HG02571 (cell line): ENCODE results near the gene SPG7.

Experiments
- ATAC-seq: cut with Tn5 transposase; IDR thresholded peaks from one replicate; pipeline ENCODE4 v1.9.1; 2021; ENCODE audit warnings: mild to moderate bottlenecking, moderate library complexity; ENCODE audit not compliant: unreplicated experiment

Gene SPG7

DNA sequence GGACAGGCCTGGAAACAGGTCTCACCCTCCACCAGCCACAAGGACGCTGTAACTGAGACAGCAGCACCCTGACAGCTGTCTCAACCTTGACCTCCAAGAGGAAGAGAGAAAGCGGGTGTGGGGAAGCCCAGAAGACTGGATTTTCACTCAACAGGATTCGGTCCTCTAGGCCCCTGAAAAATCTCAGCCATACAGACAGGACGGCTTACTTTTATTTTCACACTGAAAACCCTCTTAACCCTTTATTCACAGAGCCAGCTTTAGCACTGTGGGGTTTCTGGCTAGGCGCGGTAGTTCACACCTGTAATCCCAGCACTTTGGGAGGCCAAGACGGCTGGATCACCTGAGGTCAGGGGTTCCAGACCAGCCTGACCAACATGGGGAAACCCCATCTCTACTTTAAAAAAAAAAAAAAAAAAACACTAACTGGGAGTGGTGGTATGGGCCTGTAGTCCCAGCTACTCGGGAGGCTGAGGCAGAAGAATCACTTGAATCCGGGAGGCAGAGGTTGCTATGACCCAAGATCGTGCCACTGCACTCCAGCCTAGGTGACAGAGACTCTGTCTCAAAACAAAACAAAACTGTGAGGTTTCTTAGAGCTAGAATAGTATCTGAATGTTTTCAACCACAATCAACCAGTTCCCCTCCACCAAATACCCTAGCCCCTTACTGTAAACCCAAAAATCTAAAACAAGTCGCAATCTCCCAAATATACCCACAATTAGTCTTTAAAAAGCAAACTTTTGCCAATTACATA is 23.1 kb upstream of the SPG7 start:
- ATAC-seq, result no peak

DNA sequence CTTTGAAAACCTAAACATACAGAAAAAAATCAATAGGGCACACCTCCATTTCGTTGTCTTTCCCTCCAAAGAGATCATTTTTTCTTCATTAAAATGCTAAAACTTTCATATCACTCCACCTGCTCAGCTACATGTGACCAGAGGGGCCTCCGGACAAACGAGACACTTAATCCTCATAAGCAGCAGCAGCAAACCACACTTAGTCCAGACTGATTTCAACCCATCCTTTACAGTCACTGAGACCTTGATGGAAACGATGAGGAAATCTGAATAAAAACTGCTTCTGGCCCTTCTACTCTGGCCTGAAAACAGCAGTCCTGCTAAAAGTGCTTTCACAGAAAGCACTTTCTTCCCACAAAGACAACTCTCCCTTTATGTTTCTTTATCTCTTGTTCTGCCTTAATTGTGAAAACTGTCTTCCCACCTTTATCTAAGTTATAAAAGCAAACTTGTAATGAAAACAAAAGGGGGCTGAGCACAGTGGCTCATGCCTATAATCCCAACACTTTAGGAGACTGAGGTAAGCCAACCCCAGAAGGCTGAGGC is 22.4 kb upstream of the SPG7 start:
- ATAC-seq, result no peak

DNA sequence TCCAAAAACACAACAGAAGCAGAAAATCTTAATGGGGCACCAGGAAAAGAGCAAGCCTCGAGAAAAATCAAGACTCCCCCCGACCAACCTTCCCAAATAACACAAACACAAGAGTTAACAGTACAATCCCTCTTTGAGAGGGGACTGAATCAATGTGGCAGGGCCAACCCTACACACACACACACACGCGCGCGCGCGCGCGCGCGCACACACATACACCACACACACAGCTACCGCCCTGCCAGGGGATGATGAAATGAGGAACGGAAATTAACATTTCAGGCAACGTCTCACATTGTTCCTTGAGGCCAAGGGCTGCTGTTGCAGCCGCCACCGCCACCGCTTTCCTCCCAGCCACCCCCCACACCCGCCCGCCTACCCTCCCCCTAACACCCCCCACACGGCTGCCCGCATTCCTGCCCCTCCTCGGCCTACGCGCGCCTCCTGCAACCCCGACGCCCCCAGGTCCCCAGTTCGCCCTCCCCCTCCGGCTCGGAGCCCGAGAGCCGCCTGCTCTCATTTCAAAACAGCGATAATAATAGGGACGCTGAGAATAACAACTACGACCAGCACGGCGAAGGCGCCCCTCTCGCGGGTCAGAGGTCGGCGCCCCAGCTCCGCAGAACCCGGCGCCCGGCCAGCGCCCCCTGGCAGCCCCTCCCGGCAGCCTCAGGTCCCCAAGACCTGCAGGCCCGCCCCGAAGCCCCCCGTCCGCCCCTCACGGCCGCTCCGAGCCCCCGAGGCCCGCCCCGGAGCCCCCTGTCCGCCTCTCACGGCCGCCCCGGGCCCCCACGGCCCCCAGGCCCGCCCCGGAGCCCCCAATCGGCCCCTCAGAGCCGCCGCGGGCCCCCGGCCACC is 18.9 kb upstream of the SPG7 start:
- peak; percentile 22 for ATAC-seq

DNA sequence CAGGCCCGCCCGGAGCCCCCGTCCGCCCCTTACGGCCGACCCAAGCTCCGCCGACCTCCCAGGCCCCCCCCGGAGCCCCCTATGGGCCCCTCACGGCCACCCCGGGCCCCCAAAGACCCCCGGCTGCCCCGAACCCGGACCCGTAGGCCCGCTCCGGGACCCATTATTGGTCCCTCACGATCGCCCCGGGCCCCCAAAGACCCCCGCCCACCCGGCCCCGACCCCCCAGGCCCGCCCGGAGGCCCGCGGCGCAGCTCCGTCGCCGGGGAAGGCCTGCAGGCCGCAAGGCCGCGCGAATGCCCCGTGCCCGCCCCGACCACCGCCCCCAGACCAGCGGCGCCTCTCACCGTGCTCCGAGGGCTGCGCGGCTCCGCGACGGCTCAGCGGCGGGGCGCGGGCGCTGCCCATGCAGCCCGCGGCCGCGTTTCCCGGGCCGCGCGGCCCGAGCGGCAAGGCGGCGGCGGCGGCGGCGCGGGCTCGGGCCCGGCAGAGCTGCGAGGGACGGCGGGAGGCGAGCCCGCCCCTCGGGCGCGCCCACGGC is 18.2 kb upstream of the SPG7 start:
- ATAC-seq, result no peak

DNA sequence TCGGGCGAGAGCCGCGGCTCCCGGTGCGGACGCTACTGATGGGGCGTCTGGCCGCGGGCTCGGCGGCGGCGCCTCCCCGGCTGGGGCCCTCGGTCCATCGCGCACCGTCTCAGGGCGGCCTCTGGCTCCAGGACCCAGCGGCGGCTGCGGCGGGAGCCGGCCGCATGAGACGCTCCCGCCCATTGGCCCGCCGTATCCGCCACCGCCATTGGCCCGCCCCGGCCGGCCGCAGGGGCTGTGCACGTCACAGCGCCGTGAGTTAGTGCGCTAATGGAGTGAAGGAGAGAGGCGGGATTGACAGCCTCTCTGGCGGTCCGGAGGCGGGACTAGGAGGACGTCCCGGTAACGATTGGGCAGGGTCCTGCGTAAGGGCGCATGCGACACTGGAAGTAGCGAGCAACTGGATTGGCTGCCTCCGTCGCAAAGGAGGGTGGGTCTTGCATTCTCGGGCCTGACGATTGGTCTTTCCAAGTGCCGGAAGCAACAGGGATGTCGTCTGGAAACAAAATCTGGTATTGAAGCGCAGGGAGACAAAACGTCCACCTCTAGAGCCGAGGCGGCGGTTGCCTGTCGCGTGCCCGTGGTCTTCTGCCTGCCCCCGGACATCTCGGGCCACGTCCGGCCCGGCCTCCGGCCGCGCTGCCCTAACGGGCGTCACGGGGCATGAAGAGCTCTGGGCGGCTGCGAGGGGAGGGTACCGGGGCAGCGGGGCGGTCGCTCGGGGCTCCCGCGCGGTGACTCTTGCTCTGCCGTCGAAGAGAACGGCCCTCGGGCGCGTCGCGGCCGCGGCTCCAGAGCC is 17.6 kb upstream of the SPG7 start, which contains the start of gene ANKRD11:
Gene ANKRD11, minus strand, starts transcription at position 123 of the 799 bp plus-strand sequence. CDS start 173,542 bp downstream, outside the sequence.
- ATAC-seq, result peak; percentile 83

DNA sequence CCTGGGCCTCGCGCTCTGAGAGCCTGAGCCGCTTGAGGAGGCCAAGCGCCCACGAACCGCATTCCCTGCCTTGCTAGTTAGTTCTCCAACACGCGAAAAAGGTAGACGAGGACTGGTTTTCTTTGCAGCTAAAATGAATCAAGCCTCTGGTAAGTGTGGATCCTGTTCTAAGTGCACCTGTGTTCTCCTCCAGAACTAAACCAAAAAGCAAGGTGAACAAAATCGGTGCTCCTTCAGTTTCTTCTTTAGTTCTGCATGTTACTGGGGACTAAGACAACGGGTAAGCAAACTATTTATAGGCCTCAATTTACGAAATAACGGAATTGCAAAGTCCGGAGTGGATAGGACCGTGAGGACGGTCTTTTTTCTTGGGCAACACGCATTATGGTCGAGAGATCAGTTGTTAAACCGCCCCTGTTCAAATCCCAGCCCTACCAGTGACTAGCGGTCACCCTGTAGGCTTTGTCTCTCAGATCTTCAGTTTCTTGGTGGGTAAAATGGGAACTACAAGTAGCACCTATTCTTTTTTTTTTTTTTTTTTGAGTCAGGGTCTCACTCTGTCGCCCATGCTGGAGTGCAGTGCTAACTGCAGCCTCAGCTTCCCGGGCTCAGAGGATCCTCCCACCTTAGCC is 16.8 kb upstream of the SPG7 start:
- no peak for ATAC-seq

DNA sequence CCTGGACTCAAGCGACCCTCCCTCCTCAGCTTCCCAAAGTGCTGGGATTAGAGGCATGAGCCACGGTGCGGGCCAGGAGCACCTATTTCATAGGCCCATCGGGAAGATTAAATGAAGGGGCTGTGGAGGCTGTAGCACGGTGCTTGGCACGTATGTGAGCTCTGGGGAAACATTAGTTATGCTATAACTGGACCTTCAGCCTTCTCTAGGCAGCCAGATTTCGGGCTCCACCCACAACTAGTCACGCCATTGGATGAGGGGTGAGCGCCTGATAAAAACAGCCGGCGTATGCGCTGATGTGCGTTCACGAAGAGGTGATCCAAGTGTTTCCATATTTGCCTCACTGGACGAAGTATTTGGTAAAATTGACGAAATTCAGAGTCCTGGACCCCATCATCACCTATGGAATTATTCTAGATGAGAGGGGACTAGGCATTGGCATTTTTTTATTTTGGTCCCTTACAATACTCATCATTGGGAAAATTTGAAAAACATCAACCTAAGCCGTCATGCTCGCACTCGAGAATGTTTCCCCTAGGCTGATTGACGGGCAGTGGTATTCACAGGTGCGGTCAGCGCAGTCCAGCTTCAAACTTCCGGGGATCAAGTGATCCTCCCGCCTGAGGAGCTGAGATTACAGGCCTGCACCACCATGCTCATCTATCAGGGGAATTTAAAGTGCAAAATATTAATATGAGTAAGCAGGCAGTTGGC is 16.1 kb upstream of the SPG7 start:
- ATAC-seq, result no peak

DNA sequence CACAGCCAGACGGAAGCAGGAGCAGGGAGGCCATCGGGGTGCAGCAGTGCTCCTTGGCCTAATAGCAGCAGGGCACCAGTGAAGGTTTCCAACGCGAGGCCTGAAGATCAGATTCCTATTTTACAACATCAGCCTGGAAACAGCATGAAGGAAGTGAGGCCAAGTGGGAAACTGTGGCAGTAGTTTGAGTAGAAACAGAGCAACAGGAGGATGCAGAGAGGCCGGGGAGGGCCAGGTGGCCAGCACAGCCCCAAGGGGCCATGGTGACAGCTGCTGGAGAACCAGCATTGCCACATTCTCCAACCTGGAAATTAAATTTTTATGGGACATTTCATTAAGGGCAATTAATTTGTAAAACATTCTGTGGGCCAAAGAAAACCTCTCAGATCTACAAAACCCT is 14.4 kb upstream of the SPG7 start:
- ATAC-seq, result no peak

DNA sequence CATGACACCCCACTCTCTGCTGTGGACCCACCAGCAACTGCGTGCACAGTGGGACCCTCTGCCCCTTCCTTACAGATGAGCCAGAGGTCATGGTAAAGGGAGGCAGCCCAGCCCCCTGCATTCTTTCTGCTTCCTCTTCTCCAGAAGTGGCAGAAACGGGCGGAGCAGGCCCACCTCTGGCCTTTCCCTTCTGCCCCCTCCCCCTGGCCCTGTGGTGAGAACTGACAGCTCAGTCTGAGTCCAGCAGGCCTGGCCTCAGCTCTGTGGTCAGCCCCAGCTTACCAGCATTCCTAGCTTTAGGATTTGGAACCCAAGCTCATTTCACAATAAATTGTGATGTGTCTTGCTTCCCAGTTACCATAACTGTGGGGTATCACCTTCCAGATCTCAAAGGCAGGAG is 13.1 kb upstream of the SPG7 start:
- ATAC-seq, result no peak

DNA sequence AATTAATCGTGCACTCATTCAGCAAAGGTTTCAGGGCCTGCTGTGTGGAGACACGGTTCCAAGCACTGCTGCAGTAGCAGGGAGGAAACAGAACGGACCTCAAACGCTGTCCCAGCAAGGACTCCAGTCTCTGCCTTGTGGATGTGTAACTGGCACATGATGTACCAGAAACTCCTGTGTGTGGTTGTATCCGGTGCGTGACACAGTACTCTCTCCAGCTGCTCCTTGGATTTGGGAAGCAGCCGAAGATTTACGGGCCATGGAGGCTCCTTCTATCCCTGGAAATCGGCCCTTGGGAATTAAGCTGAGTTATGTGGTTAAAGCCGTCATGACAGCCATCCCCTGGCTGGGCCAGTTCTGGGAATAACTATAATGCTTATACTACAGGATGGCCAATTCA is 9.4 kb upstream of the SPG7 start:
- ATAC-seq, result no peak

DNA sequence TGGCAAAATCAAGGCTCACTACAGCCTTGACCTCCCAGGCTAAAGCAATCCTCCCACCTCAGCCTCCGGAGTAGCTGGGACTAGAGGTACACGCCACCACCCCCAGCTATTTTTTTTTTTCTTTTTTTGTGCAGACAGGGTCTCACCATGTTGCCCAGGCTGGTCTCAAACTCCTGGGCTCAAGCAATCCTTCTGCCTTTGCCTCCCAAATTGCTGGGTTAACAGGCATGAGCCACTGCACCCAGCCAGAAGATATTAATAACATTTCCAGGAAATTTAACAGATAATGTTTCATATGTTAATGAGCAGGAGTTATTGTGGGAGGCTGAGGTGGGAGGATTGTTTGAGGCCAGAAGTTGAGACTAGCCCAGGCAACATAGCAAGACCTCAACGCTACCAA is 8.4 kb upstream of the SPG7 start:
- no peak for ATAC-seq

DNA sequence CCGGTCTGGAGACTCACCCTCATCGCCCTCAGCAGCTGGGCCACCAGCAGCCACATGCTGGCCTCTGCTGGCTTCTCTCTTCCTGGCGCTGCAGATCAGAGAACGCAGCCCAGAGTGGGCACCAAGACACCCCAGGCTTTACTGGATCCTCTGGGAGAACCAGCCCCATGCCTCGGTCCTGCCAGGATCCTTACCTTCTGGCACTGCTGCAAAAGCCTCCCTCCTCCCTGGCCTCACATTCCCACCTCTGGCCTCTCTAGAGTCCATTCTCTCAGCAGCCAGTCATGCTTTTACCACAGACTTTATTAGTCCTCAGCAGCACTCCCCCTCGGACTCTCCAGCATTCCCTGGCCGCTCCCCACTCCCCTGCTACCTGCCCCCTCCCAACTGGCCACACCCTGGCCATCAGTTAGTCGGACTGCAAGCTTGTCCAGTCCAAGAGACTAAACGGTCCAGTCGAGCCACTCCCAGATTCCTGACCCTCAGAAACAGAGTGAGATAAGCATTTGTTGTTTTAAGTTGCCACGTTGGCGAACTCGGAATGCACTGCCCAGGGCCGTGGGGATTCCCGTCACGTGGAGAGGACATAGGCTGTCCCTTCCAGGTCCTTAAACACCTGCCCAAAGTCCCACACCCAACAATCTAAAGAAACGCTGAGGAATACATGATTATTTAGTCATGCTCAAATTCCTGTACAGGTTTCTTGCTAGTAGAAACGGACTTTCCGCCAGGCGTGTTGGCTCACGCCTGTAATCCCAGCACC is 5.9 kb upstream of the SPG7 start:
- ATAC-seq, result no peak

DNA sequence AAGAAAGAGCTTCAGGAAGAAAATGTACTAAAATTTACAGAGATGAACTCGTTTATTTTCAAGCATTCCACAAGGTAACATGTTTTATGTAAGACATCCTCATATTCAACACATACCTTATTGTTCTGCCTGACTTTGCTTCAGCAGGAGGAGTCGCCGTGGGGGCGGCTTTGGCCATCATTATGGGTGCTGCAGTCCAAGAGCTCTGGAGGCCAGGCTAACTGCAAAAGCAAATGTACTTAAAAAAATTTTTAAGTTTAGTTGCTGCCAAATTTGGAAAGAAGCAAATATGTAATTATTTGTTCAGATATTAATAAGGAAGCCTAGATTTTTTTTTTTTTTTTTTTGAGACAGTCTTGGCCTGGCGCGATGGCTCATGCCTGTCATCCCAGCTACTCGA is 4.1 kb upstream of the SPG7 start:
- ATAC-seq, result no peak

DNA sequence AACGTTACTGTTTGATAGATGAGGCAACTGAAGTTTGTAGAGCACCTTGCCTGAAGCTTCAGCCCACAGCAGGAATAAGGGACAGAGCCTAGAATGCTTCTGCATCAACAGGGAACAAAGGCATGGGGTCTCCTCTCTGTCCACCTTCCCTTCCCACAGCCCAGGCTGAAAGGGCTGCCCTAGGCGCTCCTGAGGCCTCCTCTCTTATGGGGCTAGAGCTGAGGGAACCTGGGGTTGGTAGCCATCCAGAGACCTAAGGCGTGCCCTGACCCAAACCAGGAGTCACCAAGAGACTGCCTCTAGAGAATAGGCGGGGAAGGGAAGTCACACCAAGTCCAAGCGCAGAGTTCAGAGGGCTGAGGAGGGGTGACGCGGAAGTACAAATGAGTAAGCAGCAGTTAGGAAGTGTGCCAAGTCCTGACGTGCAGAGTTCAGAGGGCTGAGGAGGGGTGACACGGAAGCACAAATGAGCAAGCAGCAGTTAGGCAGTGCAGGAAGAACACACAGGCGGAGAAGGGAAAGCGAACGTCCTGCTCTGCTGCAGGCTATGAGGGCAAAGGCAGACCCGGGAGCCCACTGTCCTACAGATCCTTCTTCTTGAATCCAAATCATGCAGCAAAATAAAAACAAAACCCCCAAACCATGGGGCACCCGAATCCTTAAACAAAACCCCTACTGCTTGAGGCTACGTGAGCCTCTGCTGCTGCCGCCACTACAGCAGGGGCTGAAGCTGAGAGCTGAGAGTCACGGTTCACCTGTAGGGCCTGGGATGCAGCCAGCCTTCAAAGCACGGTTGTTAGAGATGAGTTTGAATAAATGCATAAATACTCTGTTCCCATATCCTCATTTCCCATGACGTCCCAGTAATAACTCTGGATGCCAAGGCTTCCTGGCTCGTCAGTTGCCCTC is 2.7 kb upstream of the SPG7 start:
- ATAC-seq, result no peak

DNA sequence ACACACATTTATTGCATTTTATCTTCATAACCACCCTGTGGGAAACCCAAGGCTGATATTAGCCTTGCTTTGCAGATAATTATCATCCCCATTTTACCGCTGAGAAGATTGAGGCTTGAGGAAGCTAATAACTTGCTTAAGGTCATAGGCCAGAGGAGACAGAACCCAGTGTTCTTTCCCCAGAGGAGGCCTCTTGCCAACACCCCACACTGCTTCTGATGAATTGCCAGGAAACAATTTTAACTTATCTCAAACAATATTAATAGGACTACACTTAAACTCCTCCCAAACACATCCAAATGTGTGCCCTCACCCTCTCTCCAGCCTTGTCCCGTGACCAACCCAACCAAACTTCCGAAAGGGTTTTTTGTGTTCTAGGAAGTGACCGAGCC is 2.1 kb upstream of the SPG7 start:
- no peak for ATAC-seq

DNA sequence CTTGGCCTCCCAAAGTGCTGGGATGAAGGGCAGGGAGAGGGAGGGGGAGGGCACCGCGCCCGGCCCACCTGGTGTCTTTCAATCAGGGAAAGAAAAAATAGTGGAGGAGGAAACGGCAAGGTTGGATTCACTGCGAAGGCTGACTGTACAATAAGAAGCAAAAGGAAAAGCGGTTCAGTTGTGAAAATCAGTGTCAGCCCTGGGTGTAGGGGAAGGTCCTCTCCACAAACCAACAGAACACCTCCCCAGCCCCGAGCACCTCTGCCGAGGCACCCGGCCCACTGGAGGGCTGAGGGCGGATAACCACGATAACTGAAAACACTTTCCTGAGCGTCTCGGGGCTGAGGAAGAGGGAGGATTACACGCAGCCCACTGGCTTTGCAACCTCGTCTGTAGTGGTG is 1.4 kb upstream of the SPG7 start:
- no peak for ATAC-seq

DNA sequence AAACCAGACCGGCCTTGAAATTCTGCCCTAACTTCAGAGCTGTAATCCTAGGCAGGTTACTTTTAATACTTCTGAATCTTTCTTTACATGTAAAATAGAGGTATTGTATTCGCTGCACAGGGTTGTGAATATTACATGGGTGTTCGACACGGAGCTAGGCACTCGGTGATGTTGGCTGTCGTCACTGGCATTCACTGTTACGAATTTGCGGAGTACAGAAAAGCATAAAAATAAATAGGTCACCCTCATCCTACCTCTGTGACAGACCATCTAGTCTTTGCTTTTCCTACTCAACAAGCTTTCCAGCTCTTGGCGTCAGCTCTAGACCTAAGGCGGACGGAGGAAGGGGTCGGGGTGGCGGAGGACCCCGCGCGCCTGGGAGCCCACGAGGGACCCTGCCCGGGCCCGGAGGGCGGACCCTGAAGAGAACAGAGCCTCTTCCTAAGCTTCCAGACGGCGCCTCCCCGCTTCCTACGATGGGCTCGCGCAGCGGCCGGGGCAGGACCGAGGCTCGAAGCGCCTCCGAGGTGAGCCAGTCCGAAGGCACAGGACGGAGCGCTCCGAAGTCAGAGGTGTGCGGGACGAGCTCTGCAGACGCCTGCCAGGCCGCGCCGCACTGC is 879 bp upstream of the SPG7 start:
- no peak for ATAC-seq

DNA sequence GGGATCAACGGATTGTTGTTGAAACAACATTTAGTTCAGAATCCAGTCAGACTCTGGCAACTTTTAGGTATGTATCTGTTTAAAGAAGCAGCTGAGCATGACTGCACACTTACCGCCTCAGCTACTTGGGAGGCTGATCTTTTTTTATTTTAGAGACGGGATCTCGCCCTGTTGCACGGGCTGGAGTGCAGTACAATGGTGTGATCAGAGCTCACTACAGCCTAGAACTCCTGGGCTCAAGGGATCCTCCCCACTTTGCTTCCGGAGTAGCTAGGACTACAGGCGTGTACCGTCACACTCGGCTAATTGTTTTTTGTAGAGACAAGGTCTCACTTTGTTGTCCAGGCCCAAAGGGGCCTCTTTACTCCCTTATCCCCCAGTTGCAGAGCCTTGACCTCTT is 2.3 kb downstream of the SPG7 start:
- no peak for ATAC-seq
